NB4 (cell line): ENCODE measurements around the gene RALB.

Experiments used
- DNase-seq: peaks from one replicate; pipeline ENCODE4 v3.0.0; 2010; ENCODE audit warnings: low read depth
- H3K4me3 ChIP-seq: one replicate; pipeline ENCODE4 v1.5.1; 2011; ENCODE audit warnings: mild to moderate bottlenecking, low read depth, low read length, moderate library complexity
- CTCF ChIP-seq: IDR thresholded peaks from one replicate; pipeline ENCODE4 v1.5.1; 2012; ENCODE audit warnings: low read depth, low read length
- MAX ChIP-seq: IDR thresholded peaks from 2 replicates; pipeline ENCODE4 v1.6.1; 2011; ENCODE audit warnings: low read depth, low read length
- MYC ChIP-seq: IDR thresholded peaks from 2 replicates; pipeline ENCODE4 v1.6.1; 2011; ENCODE audit warnings: low read depth, low read length
- POLR2A ChIP-seq: IDR thresholded peaks from 2 replicates; pipeline ENCODE4 v1.6.1; 2011; ENCODE audit warnings: mild to moderate bottlenecking; ENCODE audit not compliant: insufficient read length; ENCODE audit errors: extremely low read depth

The RALB gene

GRCh38 chr2:120252225-120253020 is at the start of gene RALB:
RALB (plus strand) TSS chr2:120252852; CDS start chr2:120278665, 25,813 bp downstream.
- DNase-seq = peak; percentile 100
- TF ChIP-seq MAX = no peak
- peak; percentile 83 for TF ChIP-seq POLR2A
- peak within 1 kb of the TSS; percentile 75 for H3K4me3 ChIP-seq

- no peak overlapping the region for H3K4me3 ChIP-seq
- DNase-seq = peak; percentile 50
- no peak for TF ChIP-seq CTCF
- no peak for TF ChIP-seq POLR2A
- no peak for TF ChIP-seq MYC
- TF ChIP-seq MAX = no peak
Observed at GRCh38 chr2:120203251-120204021, 49.2 kb upstream of the RALB start.

- DNase-seq = no peak
- H3K4me3 ChIP-seq = no peak overlapping the region
- no peak for TF ChIP-seq CTCF
- TF ChIP-seq MYC = no peak
- no peak for TF ChIP-seq POLR2A
- TF ChIP-seq MAX = no peak
Observed at GRCh38 chr2:120204022-120204405, 48.6 kb upstream of the RALB start.

- no peak overlapping the region for H3K4me3 ChIP-seq
- TF ChIP-seq POLR2A (no peak), MAX (no peak), MYC (no peak), CTCF (no peak)
- DNase-seq = no peak
Observed at GRCh38 chr2:120204417-120204816, 48.2 kb upstream of the RALB start.

GRCh38 chr2:120204945-120205670 is 47.5 kb upstream of the RALB start:
- TF ChIP-seq CTCF = no peak
- no peak for TF ChIP-seq MAX
- no peak for TF ChIP-seq MYC
- no peak for TF ChIP-seq POLR2A
- no peak overlapping the region for H3K4me3 ChIP-seq
- DNase-seq = no peak
